ENCODE measurements around the gene XPO6.

The XPO6 gene

GRCh38 chr16:28189245-28189644 lies 22.5 kb downstream of the XPO6 start:
- no peak overlapping the region for H3K27ac ChIP-seq
- no peak for TF ChIP-seq ZFX (IDR thresholded peaks at IDR 0.05; ENCODE audit: borderline replicate concordance)
- TF ChIP-seq, protein P1, sequence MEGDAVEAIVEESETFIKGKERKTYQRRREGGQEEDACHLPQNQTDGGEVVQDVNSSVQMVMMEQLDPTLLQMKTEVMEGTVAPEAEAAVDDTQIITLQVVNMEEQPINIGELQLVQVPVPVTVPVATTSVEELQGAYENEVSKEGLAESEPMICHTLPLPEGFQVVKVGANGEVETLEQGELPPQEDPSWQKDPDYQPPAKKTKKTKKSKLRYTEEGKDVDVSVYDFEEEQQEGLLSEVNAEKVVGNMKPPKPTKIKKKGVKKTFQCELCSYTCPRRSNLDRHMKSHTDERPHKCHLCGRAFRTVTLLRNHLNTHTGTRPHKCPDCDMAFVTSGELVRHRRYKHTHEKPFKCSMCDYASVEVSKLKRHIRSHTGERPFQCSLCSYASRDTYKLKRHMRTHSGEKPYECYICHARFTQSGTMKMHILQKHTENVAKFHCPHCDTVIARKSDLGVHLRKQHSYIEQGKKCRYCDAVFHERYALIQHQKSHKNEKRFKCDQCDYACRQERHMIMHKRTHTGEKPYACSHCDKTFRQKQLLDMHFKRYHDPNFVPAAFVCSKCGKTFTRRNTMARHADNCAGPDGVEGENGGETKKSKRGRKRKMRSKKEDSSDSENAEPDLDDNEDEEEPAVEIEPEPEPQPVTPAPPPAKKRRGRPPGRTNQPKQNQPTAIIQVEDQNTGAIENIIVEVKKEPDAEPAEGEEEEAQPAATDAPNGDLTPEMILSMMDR (IDR thresholded peaks at IDR 0.05), result no peak

GRCh38 chr16:28188085-28188916 lies 23.5 kb downstream of the XPO6 start:
- TF ChIP-seq, protein P1 (IDR thresholded peaks at IDR 0.05), result no peak
- TF ChIP-seq ZFX (IDR thresholded peaks at IDR 0.05; ENCODE audit: borderline replicate concordance), result no peak
- no peak overlapping the region for H3K27ac ChIP-seq

DNA sequence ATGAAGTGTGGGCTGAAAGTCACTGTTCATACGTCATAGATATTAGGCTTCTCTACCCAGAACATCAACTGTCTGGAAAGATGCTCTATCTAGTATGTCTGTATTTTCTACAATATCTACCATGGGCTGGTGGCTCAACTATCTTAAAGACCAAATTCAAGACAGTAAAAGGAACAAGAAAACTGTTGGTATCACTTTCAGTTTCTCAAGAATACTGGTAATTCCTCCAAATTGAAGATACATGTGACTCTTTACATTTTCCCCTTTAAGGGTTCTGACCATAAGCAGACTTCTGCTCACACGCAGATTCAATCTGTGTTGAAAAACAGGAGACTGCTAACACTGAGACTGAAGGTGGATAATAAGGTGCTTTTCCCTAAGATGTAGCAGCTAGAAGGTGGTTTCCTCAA lies 24.2 kb downstream of the XPO6 start:
- H3K27ac ChIP-seq, result no peak overlapping the region
- TF ChIP-seq ZFX (IDR thresholded peaks at IDR 0.05; ENCODE audit: borderline replicate concordance), result no peak
- TF ChIP-seq, protein P1 (IDR thresholded peaks at IDR 0.05), result no peak

- no peak overlapping the region for H3K27ac ChIP-seq
- TF ChIP-seq ZFX (IDR thresholded peaks at IDR 0.05; ENCODE audit: borderline replicate concordance), result no peak
- TF ChIP-seq, protein P1 (IDR thresholded peaks at IDR 0.05), result no peak
Measured at GRCh38 chr16:28186752-28187151, 25.0 kb downstream of the XPO6 start.

- no peak overlapping the region for H3K27ac ChIP-seq
- TF ChIP-seq, protein P1 (IDR thresholded peaks at IDR 0.05), result no peak
- TF ChIP-seq ZFX (IDR thresholded peaks at IDR 0.05; ENCODE audit: borderline replicate concordance), result no peak
Measured at GRCh38 chr16:28185696-28186095, 26.1 kb downstream of the XPO6 start.

- no peak for TF ChIP-seq ZFX (IDR thresholded peaks at IDR 0.05; ENCODE audit: borderline replicate concordance)
- TF ChIP-seq, protein P1 (IDR thresholded peaks at IDR 0.05), result no peak
- no peak overlapping the region for H3K27ac ChIP-seq
Measured at GRCh38 chr16:28184625-28185024, 27.1 kb downstream of the XPO6 start.

GRCh38 chr16:28183930-28184329 lies 27.8 kb downstream of the XPO6 start:
- no peak for TF ChIP-seq ZFX (IDR thresholded peaks at IDR 0.05; ENCODE audit: borderline replicate concordance)
- TF ChIP-seq, protein P1 (IDR thresholded peaks at IDR 0.05), result no peak
- peak overlapping the region; percentile 7; the same call in 1 of the 2 replicates for H3K27ac ChIP-seq

Data from 22Rv1 (cell line).